Measurements from ENCODE around the gene SIX2.

- TF ChIP-seq CREB1 (IDR thresholded peaks at IDR 0.05; ENCODE audit: low read depth) (no peak), CEBPB (IDR thresholded peaks at IDR 0.05) (no peak), TAF1 (IDR thresholded peaks at IDR 0.05; ENCODE audit: low read depth) (no peak), TEAD4 (IDR thresholded peaks at IDR 0.05) (no peak), YY1 (IDR thresholded peaks at IDR 0.05; ENCODE audit: low read depth) (no peak), FOXM1 (IDR thresholded peaks at IDR 0.05; ENCODE audit: borderline replicate concordance, low read depth) (no peak), MAX (IDR thresholded peaks at IDR 0.05) (no peak), EP300 (IDR thresholded peaks at IDR 0.05; ENCODE audit: borderline replicate concordance) (no peak), ZBTB7A (IDR thresholded peaks at IDR 0.05; ENCODE audit: low read depth) (no peak), RAD21 (IDR thresholded peaks at IDR 0.05; ENCODE audit: low read depth) (no peak), TCF12 (IDR thresholded peaks at IDR 0.05; ENCODE audit: low read depth) (no peak)
- TF ChIP-seq, protein P1, sequence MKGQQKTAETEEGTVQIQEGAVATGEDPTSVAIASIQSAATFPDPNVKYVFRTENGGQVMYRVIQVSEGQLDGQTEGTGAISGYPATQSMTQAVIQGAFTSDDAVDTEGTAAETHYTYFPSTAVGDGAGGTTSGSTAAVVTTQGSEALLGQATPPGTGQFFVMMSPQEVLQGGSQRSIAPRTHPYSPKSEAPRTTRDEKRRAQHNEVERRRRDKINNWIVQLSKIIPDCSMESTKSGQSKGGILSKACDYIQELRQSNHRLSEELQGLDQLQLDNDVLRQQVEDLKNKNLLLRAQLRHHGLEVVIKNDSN (IDR thresholded peaks at IDR 0.05): no peak
Observed at GRCh38 chr2:45020439-45020838, 11.2 kb upstream of the SIX2 start.

Measured in Ishikawa (cell line).